ENCODE results near the gene USP19. TPM values are rescaled to one million over a fixed set of nuclear protein-coding genes. Genes with fewer than 3 reads are reported as not detected.

Gene USP19
- polyA plus RNA-seq, 2 of the 4 experiments (the other 2 are of a cell fraction): 21.6 to 30.5 TPM

- Histone ChIP-seq H3K4me3 (peak overlapping the region; percentile 93), H3K27ac (peak overlapping the region; percentile 93 to 99; a peak in 4 of 6 replicates), H3K4me1 (peaks cover 14% of the 10 kb centered on the region), H3K4me2 (peak overlapping the region; percentile 93), H3K9me3 (no peaks in the 10 kb centered on the region)
- FAIRE-seq: no peak
- no peak for DNase-seq (ENCODE audit: low read depth in 1 of 2, low spot score in 1 of 2)
- WGBS (ENCODE audit: missing lambda C conversion rate): 44% methylated on average over 2 of the region's 3 CpGs
- ChIA-PET POLR2A (no interaction called here), CTCF (interaction anchor here (1.7 kb wide), 1 partner anchor 25 kb away, joined by 7 read pairs; no protein-coding TSS in a partner anchor)
- TF ChIP-seq MAZ (IDR thresholded peaks at IDR 0.05; ENCODE audit: borderline replicate concordance, low read depth, low read length) (no peak), HMGXB4 (CRISPR knock-in tag; IDR thresholded peaks at IDR 0.05; ENCODE audit: borderline replicate concordance) (no peak), SREBF2 (IDR thresholded peaks at IDR 0.05) (no peak), MAFK (IDR thresholded peaks at IDR 0.05; ENCODE audit: partially characterized antibody) (no peak), CHD2 (IDR thresholded peaks at IDR 0.05; ENCODE audit: low read length, partially characterized antibody) (no peak), REST (IDR thresholded peaks at IDR 0.05) (no peak), CTCF (IDR thresholded peaks at IDR 0.05) (no peak), EHMT2 (IDR thresholded peaks at IDR 0.05; ENCODE audit: low read depth) (no peak), USF2 (IDR thresholded peaks at IDR 0.05) (no peak), FOSB (CRISPR knock-in tag; IDR thresholded peaks at IDR 0.05) (no peak), POLR2A (IDR thresholded peaks at IDR 0.05; ENCODE audit: low read length) (no peak)
- ATAC-seq: no peak
Observed at GRCh38 chr3:49119439-49119838, 1.2 kb downstream of the USP19 start.

GRCh38 chr3:49119036-49119435 is 1.6 kb downstream of the USP19 start:
- CTCF ChIA-PET: interaction anchor here (1.7 kb wide), 1 partner anchor 24 kb away, joined by 7 read pairs; no protein-coding TSS in a partner anchor
- Histone ChIP-seq H3K4me1 (peaks cover 14% of the 10 kb centered on the region), H3K4me3 (no peak overlapping the region), H3K4me2 (peak overlapping the region; percentile 93), H3K27ac (peak overlapping the region in 1 of 2 experiments; percentile 99; a peak in 1 of 6 replicates), H3K9me3 (no peaks in the 10 kb centered on the region)
- POLR2A ChIA-PET: no interaction called here
- 94% methylated on average over 8 of the region's 10 CpGs for WGBS (ENCODE audit: missing lambda C conversion rate)
- no peak for ATAC-seq
- FAIRE-seq: no peak
- DNase-seq (ENCODE audit: low read depth in 1 of 2, low spot score in 1 of 2): no peak
- TF ChIP-seq ESRRA (IDR thresholded peaks at IDR 0.05; ENCODE audit: borderline replicate concordance, low read length): no peak
- no peak for TF ChIP-seq HOXA7 (CRISPR knock-in tag; IDR thresholded peaks at IDR 0.05)
- no peak for TF ChIP-seq FOSB (CRISPR knock-in tag; IDR thresholded peaks at IDR 0.05)
- TF ChIP-seq EHMT2 (IDR thresholded peaks at IDR 0.05; ENCODE audit: low read depth): no peak
- TF ChIP-seq BCL3 (IDR thresholded peaks at IDR 0.05): no peak
- TF ChIP-seq TFCP2L1 (CRISPR knock-in tag; IDR thresholded peaks at IDR 0.05): no peak
- no peak for TF ChIP-seq CBX2 (IDR thresholded peaks at IDR 0.05; ENCODE audit: borderline replicate concordance, low read depth)
- no peak for TF ChIP-seq MAFK (IDR thresholded peaks at IDR 0.05; ENCODE audit: partially characterized antibody)
- TF ChIP-seq CBX8 (IDR thresholded peaks at IDR 0.05): no peak
- no peak for TF ChIP-seq E2F6 (IDR thresholded peaks at IDR 0.05; ENCODE audit: borderline replicate concordance, low read depth)
- TF ChIP-seq RNF2 (IDR thresholded peaks at IDR 0.05; ENCODE audit: borderline replicate concordance, low read depth): no peak
- TF ChIP-seq HOXB5 (CRISPR knock-in tag; IDR thresholded peaks at IDR 0.05): no peak
- no peak for TF ChIP-seq ZFP36 (IDR thresholded peaks at IDR 0.05; ENCODE audit: borderline replicate concordance, partially characterized antibody)
- TF ChIP-seq BHLHE40 (IDR thresholded peaks at IDR 0.05; ENCODE audit: low read depth, low read length): no peak
- no peak for TF ChIP-seq CEBPB (IDR thresholded peaks at IDR 0.05)
- TF ChIP-seq PBX3 (IDR thresholded peaks at IDR 0.05): no peak
- TF ChIP-seq KDM5A (IDR thresholded peaks at IDR 0.05): no peak
- no peak for TF ChIP-seq MAX (IDR thresholded peaks at IDR 0.05)
- TF ChIP-seq TP53 (CRISPR knock-in tag; IDR thresholded peaks at IDR 0.05): no peak

All from A549 (cell line).